ENCODE data around the gene SUCLA2. TPM values are rescaled to one million over a fixed set of nuclear protein-coding genes. Genes with fewer than 3 reads are reported as not detected.

Gene SUCLA2
- total RNA-seq, 2 donors from 2014 or later = 16.1 to 19.8 TPM

GRCh38 chr13:47934371-47934770, 66.7 kb downstream of the SUCLA2 start:
- no peaks in the 10 kb centered on the region for H3K27me3 ChIP-seq
- no peaks in the 10 kb centered on the region for H3K4me1 ChIP-seq
- no peak for TF ChIP-seq POLR2A (IDR thresholded peaks at IDR 0.05)
- TF ChIP-seq, protein P1, sequence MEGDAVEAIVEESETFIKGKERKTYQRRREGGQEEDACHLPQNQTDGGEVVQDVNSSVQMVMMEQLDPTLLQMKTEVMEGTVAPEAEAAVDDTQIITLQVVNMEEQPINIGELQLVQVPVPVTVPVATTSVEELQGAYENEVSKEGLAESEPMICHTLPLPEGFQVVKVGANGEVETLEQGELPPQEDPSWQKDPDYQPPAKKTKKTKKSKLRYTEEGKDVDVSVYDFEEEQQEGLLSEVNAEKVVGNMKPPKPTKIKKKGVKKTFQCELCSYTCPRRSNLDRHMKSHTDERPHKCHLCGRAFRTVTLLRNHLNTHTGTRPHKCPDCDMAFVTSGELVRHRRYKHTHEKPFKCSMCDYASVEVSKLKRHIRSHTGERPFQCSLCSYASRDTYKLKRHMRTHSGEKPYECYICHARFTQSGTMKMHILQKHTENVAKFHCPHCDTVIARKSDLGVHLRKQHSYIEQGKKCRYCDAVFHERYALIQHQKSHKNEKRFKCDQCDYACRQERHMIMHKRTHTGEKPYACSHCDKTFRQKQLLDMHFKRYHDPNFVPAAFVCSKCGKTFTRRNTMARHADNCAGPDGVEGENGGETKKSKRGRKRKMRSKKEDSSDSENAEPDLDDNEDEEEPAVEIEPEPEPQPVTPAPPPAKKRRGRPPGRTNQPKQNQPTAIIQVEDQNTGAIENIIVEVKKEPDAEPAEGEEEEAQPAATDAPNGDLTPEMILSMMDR (IDR thresholded peaks at IDR 0.05) = no peak
- ATAC-seq (no peak), DNase-seq (no peak)
- intact Hi-C loops (cut with DNase I) = no loop called here
- H3K9me3 ChIP-seq = no peaks in the 10 kb centered on the region
- 73 to 76% methylated on average over 5 of the region's 5 CpGs for WGBS, 2 donors
- H3K27ac ChIP-seq = no peak overlapping the region
- no peak overlapping the region for H3K4me3 ChIP-seq
- no peaks in the 10 kb centered on the region for H3K36me3 ChIP-seq (replicated peaks in 1 of 2; ENCODE audit: insufficient read depth in 1 of 2, low read depth in 2 of 2)

DNA sequence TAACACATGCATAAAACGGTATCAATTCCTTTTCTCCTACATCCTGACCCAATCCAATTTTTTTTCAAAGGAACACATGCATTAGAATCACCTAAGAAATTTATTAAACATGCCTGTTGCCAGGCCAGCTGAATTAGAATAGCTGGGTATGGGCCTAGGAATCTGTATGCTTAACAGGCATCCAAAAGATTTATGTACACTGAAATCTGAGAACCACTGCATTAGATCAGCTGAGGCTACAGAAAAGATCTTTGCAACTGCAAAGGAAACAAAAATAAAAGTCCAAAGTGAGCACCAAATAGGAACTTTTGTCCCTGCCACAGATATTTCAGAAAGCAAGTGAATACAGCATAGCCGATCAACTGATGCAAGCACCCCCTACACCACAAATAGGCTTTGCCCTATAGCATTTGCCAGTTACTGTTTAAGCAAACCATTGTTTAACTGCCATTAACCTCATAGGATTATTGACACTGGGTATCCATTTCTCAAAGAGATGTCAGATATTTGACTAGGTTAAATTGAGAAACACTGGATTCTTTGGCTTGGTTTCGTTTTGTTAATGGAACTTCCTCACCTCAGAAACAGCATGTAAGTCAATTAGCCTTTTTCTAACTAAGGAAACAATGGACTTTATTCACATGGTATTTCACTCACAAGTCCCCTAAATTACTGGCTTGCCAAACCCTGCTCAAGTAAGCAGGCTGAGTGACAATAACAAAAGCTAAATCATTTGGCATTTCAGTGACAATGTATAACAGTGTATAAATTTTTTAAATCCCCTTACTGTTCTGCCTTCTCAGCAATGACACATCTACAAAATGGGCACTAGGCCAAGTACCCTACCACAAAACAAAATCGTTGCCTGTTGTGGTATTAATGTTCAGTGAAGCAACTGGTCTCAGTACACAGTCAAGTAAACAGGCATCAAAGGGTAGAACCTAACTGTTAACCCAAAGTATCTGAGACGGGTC, 67.8 kb downstream of the SUCLA2 start:
- intact Hi-C loops (cut with DNase I) = no loop called here
- peak overlapping the region in 3 of 4 donors; percentile 6 to 46 (median 20) for H3K27ac ChIP-seq
- WGBS, 2 donors = 38 to 48% methylated on average over 5 of the region's 5 CpGs
- no peaks in the 10 kb centered on the region for H3K36me3 ChIP-seq (replicated peaks in 1 of 2; ENCODE audit: insufficient read depth in 1 of 2, low read depth in 2 of 2)
- DNase-seq (no peak), ATAC-seq (no peak)
- TF ChIP-seq, protein P1 (IDR thresholded peaks at IDR 0.05) = no peak
- no peak for TF ChIP-seq POLR2A (IDR thresholded peaks at IDR 0.05)
- no peaks in the 10 kb centered on the region for H3K9me3 ChIP-seq
- no peak overlapping the region for H3K4me3 ChIP-seq
- no peaks in the 10 kb centered on the region for H3K27me3 ChIP-seq
- no peaks in the 10 kb centered on the region for H3K4me1 ChIP-seq

GRCh38 chr13:47930649-47931165, 70.4 kb downstream of the SUCLA2 start:
- intact Hi-C loops (cut with DNase I) = no loop called here
- Histone ChIP-seq H3K27me3 (no peaks in the 10 kb centered on the region), H3K4me3 (no peak overlapping the region), H3K4me1 (no peaks in the 10 kb centered on the region), H3K9me3 (no peaks in the 10 kb centered on the region), H3K27ac (no peak overlapping the region), H3K36me3 (replicated peaks in 1 of 2; ENCODE audit: insufficient read depth in 1 of 2, low read depth in 2 of 2) (no peaks in the 10 kb centered on the region)
- WGBS, 2 donors = 75 to 88% methylated on average over 1 of the region's 1 CpG
- ATAC-seq (no peak), DNase-seq (no peak)
- TF ChIP-seq, protein P1 (IDR thresholded peaks at IDR 0.05) = no peak
- TF ChIP-seq POLR2A (IDR thresholded peaks at IDR 0.05) = no peak

GRCh38 chr13:47929156-47929555, 71.9 kb downstream of the SUCLA2 start:
- 74 to 75% methylated on average over 3 of the region's 3 CpGs for WGBS, 2 donors
- H3K9me3 ChIP-seq = no peaks in the 10 kb centered on the region
- no peak for DNase-seq
- intact Hi-C loops (cut with DNase I) = no loop called here
- H3K27ac ChIP-seq = no peak overlapping the region
- no peak overlapping the region for H3K4me3 ChIP-seq
- H3K4me1 ChIP-seq = no peaks in the 10 kb centered on the region
- no peaks in the 10 kb centered on the region for H3K27me3 ChIP-seq
- no peak for TF ChIP-seq POLR2A (IDR thresholded peaks at IDR 0.05)
- TF ChIP-seq, protein P1 (IDR thresholded peaks at IDR 0.05) = no peak
- H3K36me3 ChIP-seq (replicated peaks in 1 of 2; ENCODE audit: insufficient read depth in 1 of 2, low read depth in 2 of 2) = no peaks in the 10 kb centered on the region
- ATAC-seq = no peak

Measured in body of pancreas (tissue), 4 donors.